Gastrocnemius medialis (tissue), 4 donors: ENCODE data around the gene OR6V1. TPM values are rescaled to one million over a fixed set of nuclear protein-coding genes. Genes with fewer than 3 reads are reported as not detected.

Experiments used
- ATAC-seq, 2 donors: fragments of 150-250 bp; one replicate each; pipeline ENCODE4 v1.9.1; 2016
- DNase-seq, 2 donors: peaks; one replicate each; pipeline ENCODE4 v3.0.0-alpha.2; 2019
- H3K27ac ChIP-seq, 4 donors: fragments of 200-600 bp; sonication (generic); 1 replicate in 1 of 4; 2 replicates in 3 of 4; pipeline ENCODE4 v1.5.1; 2016 to 2018; ENCODE audit warnings: mild to moderate bottlenecking in 2 of 4, moderate library complexity in 1 of 4
- H3K27me3 ChIP-seq, 3 donors: fragments of 200-600 bp; sonication (generic) in 2 of 3; 1 replicate in 1 of 3; 2 replicates in 2 of 3; pipeline versions ENCODE4 v1.5.1 to v1.6.0; 2016 to 2019; ENCODE audit warnings: mild to moderate bottlenecking in 1 of 3, moderate library complexity in 1 of 3
- H3K36me3 ChIP-seq, 2 donors: fragments of 200-600 bp; sonication (generic) in 1 of 2; one replicate each; pipeline ENCODE4 v1.5.1; 2017 to 2018
- H3K4me1 ChIP-seq, 2 donors: fragments of 200-600 bp; sonication (generic) in 1 of 2; one replicate each; pipeline ENCODE4 v1.5.1; 2016 to 2017; ENCODE audit warnings: mild to moderate bottlenecking in 2 of 2
- H3K4me3 ChIP-seq, 4 donors: fragments of 200-600 bp; sonication (generic) in 3 of 4; 1 replicate in 1 of 4; 2 replicates in 3 of 4; pipeline ENCODE4 v1.5.1; 2016 to 2019; ENCODE audit warnings: mild to moderate bottlenecking in 2 of 4
- H3K9me3 ChIP-seq, 3 donors: fragments of 200-600 bp; sonication (generic) in 2 of 3; 1 replicate in 1 of 3; 2 replicates in 2 of 3; pipeline ENCODE4 v1.5.1; 2016 to 2019
- CTCF ChIP-seq, 5 experiments: fragments of 450-650 bp in 3 of 5; fragments of 200-600 bp in 2 of 5; sonication (generic) in 2 of 5; IDR thresholded peaks in 4 of 5; conservative IDR thresholded peaks in 1 of 5; 1 replicate in 4 of 5; 2 replicates in 1 of 5; pipeline ENCODE4 v1.5.1; 2016 to 2019; ENCODE audit warnings: antibody characterized with exemption in 5 of 5, mild to moderate bottlenecking in 3 of 5, moderate library complexity in 3 of 5
- POLR2A ChIP-seq, 2 donors: fragments of 450-650 bp; IDR thresholded peaks; one replicate each; pipeline ENCODE4 v1.6.1; 2017; ENCODE audit warnings: antibody characterized with exemption in 2 of 2, mild to moderate bottlenecking in 2 of 2, moderate library complexity in 2 of 2
- in situ Hi-C, 4 donors: fragments of 200-750 bp; cut with MboI; loops; one replicate each; pipeline versions ENCODE4 v1.15.0 to v1.8.0; 2017; ENCODE audit warnings: low sequenced_read_pairs in 4 of 4
- intact Hi-C: fragments of 100-400 bp; cut with DNase I; formaldehyde crosslinking; loops from one replicate; pipeline ENCODE4 v1.15.1; 2023; ENCODE audit warnings: low total_unique reads
- total RNA-seq, 4 donors: library from RNA; depleted of rRNA; stranded (reverse); fragments of >200 nt; gene quantifications; one replicate each; pipeline versions ENCODE4 v1.1.0 to v1.2.3, GENCODE V29; 2016

OR6V1 gene
- total RNA-seq, 4 donors from 2014 or later, result not detected

GRCh38 chr7:143042790-143043271 lies 9.3 kb upstream of the OR6V1 start:
- in situ Hi-C loops (no loop called here), intact Hi-C loops (no loop called here)
- TF ChIP-seq CTCF (IDR thresholded peaks at IDR 0.05 in 4 of 5, conservative IDR thresholded peaks at IDR 0.05 in 1 of 5) (no peak), POLR2A (IDR thresholded peaks at IDR 0.05) (no peak)
- ATAC-seq (no peak), DNase-seq (no peak)
- no peak overlapping the region for H3K27ac ChIP-seq
- no peaks in the 10 kb centered on the region for H3K4me1 ChIP-seq
- H3K36me3 ChIP-seq, result no peaks in the 10 kb centered on the region
- H3K4me3 ChIP-seq, result no peak overlapping the region
- no peaks in the 10 kb centered on the region for H3K9me3 ChIP-seq
- no peaks in the 10 kb centered on the region for H3K27me3 ChIP-seq

GRCh38 chr7:143043391-143043790 lies 8.8 kb upstream of the OR6V1 start:
- Histone ChIP-seq H3K27me3 (no peaks in the 10 kb centered on the region), H3K4me3 (no peak overlapping the region), H3K27ac (no peak overlapping the region), H3K36me3 (no peaks in the 10 kb centered on the region), H3K4me1 (no peaks in the 10 kb centered on the region), H3K9me3 (no peaks in the 10 kb centered on the region)
- in situ Hi-C loops (no loop called here), intact Hi-C loops (no loop called here)
- DNase-seq (no peak), ATAC-seq (no peak)
- TF ChIP-seq POLR2A (IDR thresholded peaks at IDR 0.05) (no peak), CTCF (IDR thresholded peaks at IDR 0.05 in 4 of 5, conservative IDR thresholded peaks at IDR 0.05 in 1 of 5) (no peak)

GRCh38 chr7:143046426-143046851 lies 5.7 kb upstream of the OR6V1 start:
- H3K36me3 ChIP-seq, result no peaks in the 10 kb centered on the region
- in situ Hi-C loops, result no loop called here
- ATAC-seq, result no peak
- H3K27ac ChIP-seq, result no peak overlapping the region
- intact Hi-C loops, result no loop called here
- DNase-seq, result no peak
- TF ChIP-seq CTCF (IDR thresholded peaks at IDR 0.05 in 4 of 5, conservative IDR thresholded peaks at IDR 0.05 in 1 of 5) (no peak), POLR2A (IDR thresholded peaks at IDR 0.05) (no peak)
- H3K27me3 ChIP-seq, result no peaks in the 10 kb centered on the region
- no peak overlapping the region for H3K4me3 ChIP-seq
- no peaks in the 10 kb centered on the region for H3K9me3 ChIP-seq
- no peaks in the 10 kb centered on the region for H3K4me1 ChIP-seq

- intact Hi-C loops, result no loop called here
These were observed 4.8 kb upstream of the OR6V1 start for GRCh38 chr7:143047326-143047725.

More at GRCh38 chr7:143047326-143047725, 4.8 kb upstream of the OR6V1 start:
- Histone ChIP-seq H3K27me3 (no peaks in the 10 kb centered on the region), H3K9me3 (no peaks in the 10 kb centered on the region), H3K36me3 (no peaks in the 10 kb centered on the region), H3K4me1 (no peaks in the 10 kb centered on the region), H3K27ac (peak overlapping the region in 3 of 4 donors; percentile 48 to 59 (median 51)), H3K4me3 (no peak overlapping the region)
- no peak for DNase-seq
- in situ Hi-C loops, result no loop called here
- TF ChIP-seq CTCF (IDR thresholded peaks at IDR 0.05 in 4 of 5, conservative IDR thresholded peaks at IDR 0.05 in 1 of 5), result no peak
- no peak for TF ChIP-seq POLR2A (IDR thresholded peaks at IDR 0.05)
- no peak for ATAC-seq
